NCI-H510A (cell line): ENCODE data around the gene CAMK4.
"Not testable (repeated sequence)": the region's sequence is repeated elsewhere in the genome, so short reads cannot be mapped to it uniquely, and the experiment has no call there.

Source experiments
- DNase-seq: peaks from one replicate; lab custom pipeline; 2025; lab: John Stamatoyannopoulos, UW

Gene CAMK4

DNA sequence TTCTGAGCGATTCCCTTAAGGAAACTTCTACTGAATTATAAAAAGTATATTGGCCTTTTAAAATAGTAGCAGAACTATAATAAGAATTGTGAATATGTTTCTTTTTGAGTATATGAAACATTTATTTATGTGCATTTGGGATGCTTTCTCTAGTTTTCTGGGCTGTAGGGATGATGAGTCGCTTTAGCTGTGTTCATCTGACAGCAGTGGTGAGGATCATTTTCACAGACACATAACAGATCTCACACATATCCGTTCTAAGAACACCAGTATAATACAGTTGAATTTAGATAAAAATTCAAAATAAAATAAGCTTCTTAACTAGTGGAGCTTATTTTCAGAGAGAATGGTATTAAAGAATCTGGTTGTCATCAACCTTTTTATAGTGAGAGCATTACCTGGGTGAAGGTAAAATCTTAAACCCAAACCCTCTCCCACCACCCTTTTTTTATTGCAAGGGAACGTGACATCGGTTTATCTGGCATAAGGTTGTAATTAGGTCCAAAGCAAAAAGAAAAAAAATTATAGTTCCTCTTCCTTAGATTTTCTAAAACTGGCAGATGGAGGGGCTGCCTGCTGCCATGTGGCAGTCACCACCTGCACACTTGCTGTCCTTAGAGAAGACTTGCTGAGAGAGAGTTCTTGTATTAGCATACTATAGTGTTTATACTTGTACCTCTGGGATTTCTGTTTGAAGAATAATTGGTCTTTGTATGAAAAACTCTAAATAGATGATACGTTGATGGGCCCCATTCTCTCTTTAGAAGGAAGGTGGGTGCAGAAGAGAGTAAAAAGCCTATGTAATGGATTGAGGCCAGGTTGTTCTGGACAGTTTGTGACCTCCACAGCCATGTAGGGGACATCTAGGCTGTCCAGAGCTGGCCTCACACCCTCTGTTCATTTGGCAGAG is 86.8 kb downstream of the CAMK4 start:
- no peak for DNase-seq

- no peak for DNase-seq
Measured at GRCh38 chr5:111311666-111312065, 87.5 kb downstream of the CAMK4 start.

DNA sequence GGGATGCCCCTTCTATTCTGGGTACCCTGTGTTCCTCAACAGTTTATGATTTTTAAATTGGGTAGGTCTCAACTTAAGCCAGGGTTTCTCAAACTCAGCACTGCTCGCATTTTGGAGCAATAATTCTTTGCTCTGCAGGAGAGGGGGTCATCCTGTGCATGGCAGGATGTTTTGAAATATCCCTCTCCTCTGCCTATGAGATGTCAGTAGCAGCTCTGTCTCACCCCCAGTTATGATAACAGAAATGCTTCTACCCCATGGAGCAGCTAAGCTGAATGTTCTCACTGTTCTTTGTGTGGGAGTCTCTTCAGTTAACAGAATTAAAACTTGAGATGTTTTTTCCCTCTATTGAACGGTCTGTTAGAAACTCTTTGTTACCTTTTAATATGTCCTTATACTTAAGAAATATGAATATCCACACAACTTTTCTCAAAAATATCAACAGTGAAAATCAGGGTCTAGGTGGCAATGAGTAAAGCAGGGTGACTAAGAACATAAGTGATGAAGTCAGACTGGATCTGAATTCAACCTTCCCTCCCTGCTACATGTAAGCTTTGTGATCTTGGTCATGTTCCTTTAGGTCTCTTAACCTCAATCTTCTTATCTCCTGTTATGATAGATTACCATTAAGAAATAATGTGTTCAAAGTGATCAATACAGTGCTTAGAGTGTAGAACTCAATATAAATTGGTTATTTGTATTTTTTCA is 89.0 kb downstream of the CAMK4 start:
- DNase-seq, result no peak

DNA sequence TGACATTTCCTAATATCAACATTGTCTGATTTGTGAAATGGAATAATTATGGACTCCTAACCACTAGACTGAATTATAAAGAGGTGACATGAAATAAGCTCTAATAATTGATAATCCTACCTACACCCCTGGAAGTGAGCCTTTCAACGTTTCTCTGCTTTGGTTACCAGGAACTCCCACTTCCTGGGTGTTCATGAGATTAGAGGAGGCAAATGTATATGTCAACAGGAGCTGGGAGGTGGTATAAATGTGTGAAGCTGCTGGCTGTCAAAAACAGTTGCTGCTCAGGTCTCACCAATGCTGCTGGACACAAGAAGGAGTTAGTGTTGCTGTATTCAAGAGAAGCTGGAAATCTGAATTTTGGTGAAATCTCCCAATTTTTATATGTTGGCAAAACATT is 96.8 kb downstream of the CAMK4 start:
- no peak for DNase-seq

DNA sequence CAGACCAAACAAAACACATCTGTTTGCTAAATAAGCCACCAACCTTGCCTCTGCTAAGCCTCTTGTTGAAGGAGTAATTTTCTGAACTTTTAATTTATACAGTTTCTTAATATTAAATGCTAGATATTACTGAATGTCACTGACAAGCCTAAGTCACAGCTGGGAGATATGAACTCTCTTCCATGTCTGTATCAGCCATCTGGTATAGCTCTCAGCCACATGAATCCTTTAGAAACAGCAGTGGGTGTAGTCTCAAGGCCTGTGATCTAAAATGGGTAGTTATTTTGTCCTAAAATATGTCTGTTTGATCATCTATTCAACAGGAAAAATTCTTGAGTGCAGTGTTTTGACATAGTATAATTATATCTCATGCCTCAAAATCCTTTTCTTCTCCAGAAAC is 97.2 kb downstream of the CAMK4 start:
- DNase-seq, result no peak

- no peak for DNase-seq
Measured at GRCh38 chr5:111326551-111326950, 102.4 kb downstream of the CAMK4 start.

DNA sequence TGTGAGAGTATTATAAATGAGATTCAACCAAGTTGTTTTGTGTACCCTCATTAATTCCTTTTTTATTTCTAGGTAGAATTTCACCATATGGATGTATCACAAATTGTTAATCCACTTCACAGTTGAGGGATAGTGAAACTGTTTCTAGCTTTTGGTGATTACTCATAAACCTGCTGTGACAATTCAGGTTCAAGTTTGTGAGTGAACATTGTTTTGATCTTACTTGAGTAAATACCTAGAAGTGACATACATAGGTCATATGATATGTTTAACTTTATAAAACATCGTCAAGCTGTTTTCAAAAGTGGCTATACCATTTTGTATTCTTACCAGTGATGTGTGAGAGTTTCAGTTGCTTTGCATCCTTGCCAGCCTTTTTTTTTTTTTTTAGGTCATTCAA is 112.9 kb downstream of the CAMK4 start:
- DNase-seq, result no peak

DNA sequence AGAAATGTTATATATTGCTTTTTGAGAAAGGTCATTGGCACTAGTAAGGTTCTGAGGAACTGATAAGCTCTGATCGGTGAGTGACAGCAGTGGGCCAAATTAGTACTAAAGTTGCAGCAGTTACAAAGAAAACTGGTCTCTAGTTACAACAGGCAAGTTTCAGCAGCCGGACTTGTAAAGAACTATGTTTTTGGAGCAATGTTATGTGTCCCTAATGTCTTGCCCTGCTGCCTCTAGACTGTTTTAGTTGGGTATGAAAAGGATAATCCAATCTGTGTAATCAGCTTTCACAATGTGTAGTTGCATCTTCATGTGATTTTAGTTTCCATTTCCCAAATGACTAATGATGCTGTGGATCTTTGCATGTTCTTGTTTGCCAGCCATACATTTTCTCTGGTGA is 113.5 kb downstream of the CAMK4 start:
- no peak for DNase-seq

GRCh38 chr5:111345731-111346130 is 121.5 kb downstream of the CAMK4 start:
- DNase-seq, result no peak

DNA sequence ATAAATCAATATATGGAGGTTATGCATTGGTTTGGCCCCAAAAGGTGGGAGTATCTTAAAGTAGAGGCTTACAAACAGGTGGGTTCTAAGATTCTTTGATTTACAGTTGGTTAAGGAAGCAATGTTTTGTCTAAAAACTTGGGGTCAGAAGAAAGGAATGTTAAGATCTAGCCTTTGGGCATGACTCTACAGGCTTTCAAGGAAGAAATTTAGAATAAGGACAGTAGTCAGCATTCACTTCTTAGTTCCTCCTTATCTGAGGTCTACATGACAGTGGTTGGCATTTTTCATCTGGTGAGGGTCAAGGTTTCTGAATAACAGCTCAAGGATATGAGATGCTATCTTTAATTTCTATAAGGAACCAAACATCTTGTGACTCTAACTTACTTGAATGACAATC is 122.8 kb downstream of the CAMK4 start:
- DNase-seq, result no peak

GRCh38 chr5:111348661-111349329 is 124.6 kb downstream of the CAMK4 start:
- DNase-seq, result no peak

GRCh38 chr5:111349429-111349828 is 125.2 kb downstream of the CAMK4 start:
- no peak for DNase-seq

GRCh38 chr5:111353035-111353434 is 128.9 kb downstream of the CAMK4 start:
- DNase-seq, result no peak

DNA sequence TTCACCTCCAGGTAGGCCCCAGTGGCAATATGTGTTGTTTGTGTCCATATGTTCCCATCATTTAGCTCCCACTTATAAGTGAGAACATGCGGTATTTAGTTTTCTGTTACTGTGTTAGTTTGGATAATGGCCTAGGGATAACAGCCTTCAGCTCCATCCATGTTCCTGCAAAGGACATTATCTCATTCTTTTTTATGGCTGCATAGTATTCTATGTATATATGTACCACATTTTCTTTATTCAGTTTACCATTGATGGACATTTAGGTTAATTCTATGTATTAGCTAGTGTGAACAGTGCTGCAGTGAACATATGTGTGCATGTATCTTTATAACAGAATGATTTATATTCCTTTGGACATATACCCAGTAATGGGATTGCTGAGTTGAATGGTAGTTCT is 134.5 kb downstream of the CAMK4 start:
- not testable (repeated sequence) for DNase-seq

GRCh38 chr5:111360173-111360572 is 136.0 kb downstream of the CAMK4 start:
- no peak for DNase-seq

- DNase-seq, result no peak
Measured at GRCh38 chr5:111364992-111365391, 140.8 kb downstream of the CAMK4 start.

GRCh38 chr5:111366388-111366787 is 142.2 kb downstream of the CAMK4 start:
- DNase-seq, result no peak

GRCh38 chr5:111367115-111367514 is 142.9 kb downstream of the CAMK4 start:
- peak; percentile 47 for DNase-seq

GRCh38 chr5:111372799-111373198 is 148.6 kb downstream of the CAMK4 start:
- DNase-seq, result no peak

GRCh38 chr5:111374380-111374779 is 150.2 kb downstream of the CAMK4 start:
- no peak for DNase-seq

GRCh38 chr5:111375645-111376044 is 151.5 kb downstream of the CAMK4 start:
- no peak for DNase-seq

- no peak for DNase-seq
Measured at GRCh38 chr5:111377306-111377705, 153.1 kb downstream of the CAMK4 start.

- no peak for DNase-seq
Measured at GRCh38 chr5:111379391-111379816, 155.2 kb downstream of the CAMK4 start.
